ENCODE measurements around the gene PCDHB5. TPM values are rescaled to one million over a fixed set of nuclear protein-coding genes. Genes with fewer than 3 reads are reported as not detected.

PCDHB5 gene
- total RNA-seq, 1 experiment from 2014 or later, result 2.9 TPM

- H2BK12ac ChIP-seq (ENCODE audit: insufficient read length, low read depth, low read length), result no peak within 1 kb of the TSS
- H3K36me3 Mint-ChIP-seq (ENCODE audit: insufficient read depth in 1 of 3, low read depth in 3 of 3), result peaks cover 37 to 78% (median 58%) of the 10 kb centered on the region in 3 experiments
- no peaks in the 10 kb centered on the region for H3K4me1 ChIP-seq (ENCODE audit: insufficient read depth, low read length)
- H3K18ac ChIP-seq (ENCODE audit: insufficient read length, low read depth, low read length), result peak within 1 kb of the TSS; percentile 88
- no peaks in the 10 kb centered on the region for H3K27me3 ChIP-seq (ENCODE audit: insufficient read depth, low read length)
- peak within 1 kb of the TSS in 1 of 3 experiments; percentile 98; a peak in 2 of 7 replicates for H3K27ac Mint-ChIP-seq
- peak within 1 kb of the TSS; percentile 91 for H2AFZ ChIP-seq (ENCODE audit: low read length)
- no CpG with 5 or more reads among the region's 19 CpGs for WGBS (ENCODE audit: extremely low coverage, insufficient read length, low lambda C conversion rate)
- peak within 1 kb of the TSS in 1 of 2 experiments; percentile 63; a peak in 3 of 5 replicates for H3K4me3 Mint-ChIP-seq
- no peaks in the 10 kb centered on the region; the same call in 1 of the 2 replicates for H3K79me2 ChIP-seq (ENCODE audit: insufficient read depth, low read length)
- peak within 1 kb of the TSS; percentile 55 for H3T11ph ChIP-seq (ENCODE audit: low read length)
- peak; percentile 79 for DNase-seq
- H2BK20ac ChIP-seq (ENCODE audit: low read depth, low read length, poor library complexity, severe bottlenecking), result no peak within 1 kb of the TSS
- H4K91ac ChIP-seq (ENCODE audit: insufficient read length, low read depth, low read length), result no peak within 1 kb of the TSS
- no peak within 1 kb of the TSS for H3K4me2 ChIP-seq (ENCODE audit: insufficient read depth, insufficient read length, low read length)
- H3K9me3 Mint-ChIP-seq, result peaks cover 44 to 55% of the 10 kb centered on the region in 2 experiments
- no peaks in the 10 kb centered on the region for H4K20me1 ChIP-seq (ENCODE audit: control insufficient read depth, insufficient read depth, insufficient read length)
- H3K79me1 ChIP-seq (ENCODE audit: insufficient read depth, low read depth, low read length, poor library complexity, severe bottlenecking), result peaks cover 3% of the 10 kb centered on the region
- no peaks in the 10 kb centered on the region; the same call in 1 of the 2 replicates for H3K27me3 Mint-ChIP-seq (ENCODE audit: low read depth)
- TF ChIP-seq, protein P1, sequence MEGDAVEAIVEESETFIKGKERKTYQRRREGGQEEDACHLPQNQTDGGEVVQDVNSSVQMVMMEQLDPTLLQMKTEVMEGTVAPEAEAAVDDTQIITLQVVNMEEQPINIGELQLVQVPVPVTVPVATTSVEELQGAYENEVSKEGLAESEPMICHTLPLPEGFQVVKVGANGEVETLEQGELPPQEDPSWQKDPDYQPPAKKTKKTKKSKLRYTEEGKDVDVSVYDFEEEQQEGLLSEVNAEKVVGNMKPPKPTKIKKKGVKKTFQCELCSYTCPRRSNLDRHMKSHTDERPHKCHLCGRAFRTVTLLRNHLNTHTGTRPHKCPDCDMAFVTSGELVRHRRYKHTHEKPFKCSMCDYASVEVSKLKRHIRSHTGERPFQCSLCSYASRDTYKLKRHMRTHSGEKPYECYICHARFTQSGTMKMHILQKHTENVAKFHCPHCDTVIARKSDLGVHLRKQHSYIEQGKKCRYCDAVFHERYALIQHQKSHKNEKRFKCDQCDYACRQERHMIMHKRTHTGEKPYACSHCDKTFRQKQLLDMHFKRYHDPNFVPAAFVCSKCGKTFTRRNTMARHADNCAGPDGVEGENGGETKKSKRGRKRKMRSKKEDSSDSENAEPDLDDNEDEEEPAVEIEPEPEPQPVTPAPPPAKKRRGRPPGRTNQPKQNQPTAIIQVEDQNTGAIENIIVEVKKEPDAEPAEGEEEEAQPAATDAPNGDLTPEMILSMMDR (conservative IDR thresholded peaks at IDR 0.05), result peak; percentile 85
- peaks cover 2% of the 10 kb centered on the region for H3K23me2 ChIP-seq (ENCODE audit: insufficient read length, low read depth, low read length, poor library complexity, severe bottlenecking)
- H3K23ac ChIP-seq (ENCODE audit: insufficient read length, low read depth, low read length), result no peak within 1 kb of the TSS
- H3K9ac ChIP-seq (ENCODE audit: extremely low read depth, insufficient read length, low read length), result peak within 1 kb of the TSS; percentile 39
- H4K8ac ChIP-seq (replicated peaks; ENCODE audit: insufficient read length, low read depth, low read length), result no peak within 1 kb of the TSS
- peak within 1 kb of the TSS; percentile 93; the same call in 1 of the 2 replicates for H3K14ac ChIP-seq (ENCODE audit: insufficient read depth, low read length)
- peaks cover 7% of the 10 kb centered on the region for H3K9me3 ChIP-seq (ENCODE audit: control insufficient read depth, low read depth, low read length)
- H2BK15ac ChIP-seq (ENCODE audit: low read depth, low read length), result no peak within 1 kb of the TSS
- peak within 1 kb of the TSS; percentile 83 for H2BK120ac ChIP-seq (ENCODE audit: low read depth, low read length, poor library complexity, severe bottlenecking)
- no peak within 1 kb of the TSS for H4K5ac ChIP-seq (ENCODE audit: insufficient read length, low read depth, low read length)
- H3K56ac ChIP-seq (ENCODE audit: insufficient read length, low read depth, low read length), result no peak within 1 kb of the TSS
- no peak within 1 kb of the TSS for H2BK5ac ChIP-seq (ENCODE audit: insufficient read length, low read length)
- H3K27ac ChIP-seq (ENCODE audit: insufficient read length, low read depth, low read length), result no peak within 1 kb of the TSS
- H2AK5ac ChIP-seq (ENCODE audit: insufficient read length, low read length), result no peak within 1 kb of the TSS
- peaks cover 8 to 12% of the 10 kb centered on the region in 2 experiments for H3K4me1 Mint-ChIP-seq
- H3K4ac ChIP-seq (ENCODE audit: low read depth, low read length), result no peak within 1 kb of the TSS; the same call in 1 of the 2 replicates
Observed at GRCh38 chr5:141100243-141100805, 34.7 kb upstream of the PCDHB5 start, which contains the start of gene PCDHB3. Gene PCDHB3, plus strand, starts transcription at chr5:141100473. Its CDS starts 177 bp downstream, at chr5:141100650.

Measured in H9 (cell line).